HG03097 (cell line): ENCODE data around the gene TERT.
"Not testable (repeated sequence)": the region's sequence is repeated elsewhere in the genome, so short reads cannot be mapped to it uniquely, and the experiment has no call there.

ENCODE experiments used
- ATAC-seq: cut with Tn5 transposase; IDR thresholded peaks from one replicate; pipeline ENCODE4 v1.9.1; 2021; ENCODE audit not compliant: unreplicated experiment, low FRiP score

TERT gene

DNA sequence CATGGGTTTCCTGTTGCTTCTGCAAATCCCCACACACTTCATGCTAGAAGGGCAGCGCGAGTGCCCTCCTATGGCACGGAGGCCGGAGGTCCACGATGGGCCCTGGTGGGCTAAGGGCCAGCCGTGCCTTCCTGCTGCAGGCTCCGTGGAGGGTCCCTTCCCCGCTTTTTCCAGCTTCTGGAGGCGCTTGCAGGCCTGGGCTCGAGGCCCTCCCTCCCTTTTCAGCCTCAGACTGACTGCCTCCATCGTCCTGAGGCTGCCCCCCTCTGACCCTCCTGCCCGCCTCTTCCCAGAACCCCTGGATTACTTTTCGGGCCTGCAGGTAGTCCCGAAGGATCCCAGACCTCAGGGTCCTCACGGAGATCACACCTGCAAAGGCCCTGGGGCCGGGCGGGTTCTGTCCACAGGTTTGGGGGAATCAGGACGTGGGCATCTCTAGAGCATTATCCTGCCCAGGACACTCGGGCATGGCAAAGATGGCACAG is 3.2 kb upstream of the TERT start:
- no peak for ATAC-seq

GRCh38 chr5:1297243-1297642 is 2.4 kb upstream of the TERT start:
- ATAC-seq, result no peak

DNA sequence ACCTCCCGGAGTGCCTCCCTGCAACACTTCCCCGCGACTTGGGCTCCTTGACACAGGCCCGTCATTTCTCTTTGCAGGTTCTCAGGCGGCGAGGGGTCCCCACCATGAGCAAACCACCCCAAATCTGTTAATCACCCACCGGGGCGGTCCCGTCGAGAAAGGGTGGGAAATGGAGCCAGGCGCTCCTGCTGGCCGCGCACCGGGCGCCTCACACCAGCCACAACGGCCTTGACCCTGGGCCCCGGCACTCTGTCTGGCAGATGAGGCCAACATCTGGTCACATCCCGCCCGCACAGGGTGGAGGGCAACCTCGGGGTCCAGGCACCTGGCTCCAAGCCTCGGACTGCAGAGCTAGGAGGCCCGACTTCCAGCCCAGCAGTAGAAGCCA is 776 bp upstream of the TERT start:
- no peak for ATAC-seq

- no peak for ATAC-seq
Measured at GRCh38 chr5:1294206-1294834, 548 bp downstream of the TERT start.

DNA sequence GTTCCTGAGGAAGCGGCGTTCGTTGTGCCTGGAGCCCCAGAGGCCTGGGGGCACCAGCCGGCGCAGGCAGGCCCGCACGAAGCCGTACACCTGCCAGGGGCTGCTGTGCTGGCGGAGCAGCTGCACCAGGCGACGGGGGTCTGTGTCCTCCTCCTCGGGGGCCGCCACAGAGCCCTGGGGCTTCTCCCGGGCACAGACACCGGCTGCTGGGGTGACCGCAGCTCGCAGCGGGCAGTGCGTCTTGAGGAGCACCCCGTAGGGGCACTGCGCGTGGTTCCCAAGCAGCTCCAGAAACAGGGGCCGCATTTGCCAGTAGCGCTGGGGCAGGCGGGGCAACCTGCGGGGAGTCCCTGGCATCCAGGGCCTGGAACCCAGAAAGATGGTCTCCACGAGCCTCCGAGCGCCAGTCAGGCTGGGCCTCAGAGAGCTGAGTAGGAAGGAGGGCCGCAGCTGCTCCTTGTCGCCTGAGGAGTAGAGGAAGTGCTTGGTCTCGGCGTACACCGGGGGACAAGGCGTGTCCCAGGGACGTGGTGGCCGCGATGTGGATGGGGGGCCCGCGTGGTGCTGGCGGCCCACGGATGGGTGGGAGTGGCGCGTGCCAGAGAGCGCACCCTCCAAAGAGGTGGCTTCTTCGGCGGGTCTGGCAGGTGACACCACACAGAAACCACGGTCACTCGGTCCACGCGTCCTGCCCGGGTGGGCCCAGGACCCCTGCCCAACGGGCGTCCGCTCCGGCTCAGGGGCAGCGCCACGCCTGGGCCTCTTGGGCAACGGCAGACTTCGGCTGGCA is 1.3 kb downstream of the TERT start:
- no peak for ATAC-seq

DNA sequence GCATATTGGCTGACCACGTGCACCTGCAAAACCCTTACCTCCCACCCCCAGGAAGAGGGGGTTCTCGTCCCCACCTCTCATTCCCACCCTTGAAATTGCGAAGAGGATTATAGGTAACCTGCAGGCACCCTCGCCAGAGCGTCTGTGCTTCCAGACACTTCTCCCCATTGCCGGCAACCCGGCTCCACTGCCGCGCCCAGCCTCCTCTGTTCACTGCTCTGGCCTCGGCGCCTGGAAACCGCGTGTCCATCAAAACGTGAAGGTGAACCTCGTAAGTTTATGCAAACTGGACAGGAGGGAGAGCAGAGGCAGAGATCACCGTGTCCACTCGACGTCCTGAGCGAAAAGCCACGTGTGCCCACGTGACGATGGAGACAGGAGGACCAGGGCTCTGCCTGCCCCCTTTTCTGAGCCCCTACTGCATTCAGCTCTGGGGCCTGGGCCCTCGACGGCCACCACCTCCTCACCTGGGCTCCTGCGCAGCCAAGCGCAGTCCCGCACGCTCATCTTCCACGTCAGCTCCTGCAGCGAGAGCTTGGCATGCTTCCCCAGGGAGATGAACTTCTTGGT is 1.9 kb downstream of the TERT start:
- ATAC-seq, result no peak

DNA sequence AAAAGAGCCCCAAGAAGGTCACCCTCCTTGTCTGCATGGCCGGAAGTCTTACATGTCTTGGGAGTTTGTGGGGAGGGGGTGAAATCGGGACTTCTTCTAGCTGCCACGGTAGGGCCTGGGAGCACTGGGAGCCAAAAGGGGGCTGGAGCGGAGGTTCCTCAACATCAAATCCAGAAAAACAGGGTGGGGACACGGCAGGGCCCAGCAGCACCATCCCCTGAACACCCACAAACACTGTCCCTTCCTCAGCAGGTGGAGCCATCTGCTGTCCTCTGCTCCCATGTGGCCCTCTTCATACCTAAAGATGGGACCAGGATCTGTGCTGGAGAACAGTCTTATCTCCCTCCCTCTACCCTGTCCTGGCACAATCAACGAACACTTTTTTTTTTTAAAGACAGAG is 2.7 kb downstream of the TERT start:
- ATAC-seq, result no peak

GRCh38 chr5:1291611-1292080 is 3.2 kb downstream of the TERT start:
- no peak for ATAC-seq

DNA sequence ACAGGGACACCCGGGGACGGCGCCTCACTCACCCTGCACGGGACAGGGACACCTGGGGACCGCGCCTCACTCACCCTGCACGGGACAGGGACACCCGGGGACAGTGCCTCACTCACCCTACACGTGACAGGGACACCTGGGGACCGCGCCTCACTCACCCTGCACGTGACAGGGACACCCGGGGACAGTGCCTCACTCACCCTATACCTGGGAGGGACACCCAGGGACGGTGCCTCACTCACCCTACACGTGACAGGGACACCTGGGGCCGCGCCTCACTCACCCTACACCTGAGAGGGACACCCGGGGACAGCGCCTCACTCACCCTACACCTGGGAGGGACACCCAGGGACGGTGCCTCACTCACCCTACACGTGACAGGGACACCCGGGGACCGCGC is 3.9 kb downstream of the TERT start:
- not testable (repeated sequence) for ATAC-seq

- not testable (repeated sequence) for ATAC-seq
Measured at GRCh38 chr5:1289559-1289958, 5.3 kb downstream of the TERT start.

GRCh38 chr5:1288439-1289335 is 6.2 kb downstream of the TERT start:
- ATAC-seq, result no peak

- ATAC-seq, result no peak
Measured at GRCh38 chr5:1285883-1286291, 9.0 kb downstream of the TERT start.

DNA sequence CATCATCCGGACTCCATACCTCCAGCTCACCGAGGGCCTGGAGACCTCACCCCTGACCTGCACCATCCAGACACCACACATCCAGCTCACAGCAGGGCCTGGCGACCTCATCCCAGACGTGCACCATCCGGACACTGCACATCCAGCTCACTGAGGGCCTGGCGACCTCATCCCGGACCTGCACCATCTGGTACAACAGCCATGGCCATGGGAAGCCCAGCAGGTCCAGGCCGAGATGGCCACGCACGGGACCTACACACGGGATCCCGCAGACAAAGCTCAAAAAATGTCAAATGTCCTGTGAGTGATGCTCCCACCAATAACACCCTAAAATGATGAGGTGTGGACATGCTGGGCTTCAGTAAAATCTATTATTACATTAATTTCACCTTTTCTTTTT is 9.7 kb downstream of the TERT start:
- ATAC-seq, result no peak

- ATAC-seq, result not testable (repeated sequence)
Measured at GRCh38 chr5:1284336-1284970, 10.4 kb downstream of the TERT start.

DNA sequence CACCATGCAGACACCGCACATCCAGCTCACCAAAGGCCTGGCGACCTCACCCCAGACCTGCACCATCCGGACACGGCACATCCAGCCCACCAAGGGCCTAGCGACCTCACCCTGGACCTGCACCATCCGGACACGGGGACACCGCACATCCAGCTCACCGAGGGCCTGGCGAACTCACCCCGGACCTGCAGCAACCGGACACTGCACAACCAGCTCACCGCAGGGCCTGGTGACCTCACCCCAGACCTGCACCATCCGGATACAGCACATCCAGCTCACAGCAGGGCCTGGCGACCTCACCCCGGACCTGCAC is 11.2 kb downstream of the TERT start:
- ATAC-seq, result not testable (repeated sequence)

DNA sequence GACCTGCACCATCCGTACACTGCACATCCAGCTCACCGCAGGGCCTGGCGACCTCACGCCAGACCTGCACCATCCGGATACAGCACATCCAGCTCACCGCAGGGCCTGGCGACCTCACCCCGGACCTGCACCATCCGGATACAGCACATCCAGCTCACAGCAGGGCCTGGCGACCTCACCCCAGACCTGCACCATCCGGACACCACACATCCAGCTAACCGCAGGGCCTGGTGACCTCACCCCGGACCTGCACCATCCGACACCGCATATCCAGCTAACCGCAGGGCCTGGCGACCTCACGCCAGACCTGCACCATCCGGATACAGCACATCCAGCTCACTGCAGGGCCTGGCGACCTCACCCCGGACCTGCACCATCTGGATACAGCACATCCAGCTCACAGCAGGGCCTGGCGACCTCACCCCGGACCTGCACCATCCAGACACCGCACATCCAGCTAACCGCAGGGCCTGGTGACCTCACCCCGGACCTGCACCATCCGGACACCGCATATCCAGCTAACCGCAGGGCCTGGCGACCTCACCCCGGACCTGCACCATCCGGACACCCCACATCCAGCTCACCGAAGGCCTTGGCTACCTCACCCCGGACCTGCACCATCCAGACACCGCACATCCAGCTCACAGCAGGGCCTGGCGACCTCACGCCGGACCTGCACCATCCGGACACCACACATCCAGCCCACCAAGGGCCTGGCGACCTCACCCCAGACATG is 11.7 kb downstream of the TERT start:
- ATAC-seq, result not testable (repeated sequence)

DNA sequence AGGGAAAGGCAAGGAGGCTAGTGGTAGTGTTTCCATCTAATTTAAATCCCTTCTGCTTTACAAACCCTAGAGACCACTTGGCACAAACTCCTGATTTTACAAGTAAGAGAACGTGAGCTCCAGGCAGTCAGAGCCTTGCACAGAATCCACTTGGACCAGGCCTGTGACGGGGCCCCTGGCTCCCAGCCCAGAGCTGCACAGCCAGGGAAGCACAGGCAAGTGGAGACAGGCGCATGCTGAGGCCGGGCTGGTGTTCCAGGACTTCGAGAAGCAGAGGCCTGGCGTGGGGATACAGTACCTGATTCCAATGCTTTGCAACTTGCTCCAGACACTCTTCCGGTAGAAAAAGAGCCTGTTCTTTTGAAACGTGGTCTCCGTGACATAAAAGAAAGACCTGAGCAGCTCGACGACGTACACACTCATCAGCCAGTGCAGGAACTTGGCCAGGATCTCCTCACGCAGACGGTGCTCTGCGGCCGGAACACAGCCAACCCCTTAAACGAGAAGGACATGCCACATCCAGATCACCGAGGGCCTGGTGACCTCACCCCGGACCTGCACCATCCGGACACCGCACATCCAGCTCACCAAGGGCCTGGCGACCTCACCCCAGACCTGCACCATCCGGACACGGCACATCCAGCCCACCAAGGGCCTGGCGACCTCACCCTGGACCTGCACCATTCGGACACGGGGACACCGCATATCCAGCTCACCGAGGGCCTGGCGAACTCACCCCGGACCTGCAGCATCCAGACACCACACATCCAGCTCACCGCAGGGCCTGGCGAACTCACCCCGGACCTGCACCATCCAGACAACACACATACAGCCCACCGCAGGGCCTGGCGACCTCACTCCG is 12.5 kb downstream of the TERT start:
- ATAC-seq, result no peak

- no peak for ATAC-seq
Measured at GRCh38 chr5:1281038-1281882, 13.6 kb downstream of the TERT start.
